ENCODE data around the gene KLHL30. TPM values are rescaled to one million over a fixed set of nuclear protein-coding genes. Genes with fewer than 3 reads are reported as not detected.

The KLHL30 gene
- total RNA-seq, 1 experiment from 2014 or later = not detected

DNA sequence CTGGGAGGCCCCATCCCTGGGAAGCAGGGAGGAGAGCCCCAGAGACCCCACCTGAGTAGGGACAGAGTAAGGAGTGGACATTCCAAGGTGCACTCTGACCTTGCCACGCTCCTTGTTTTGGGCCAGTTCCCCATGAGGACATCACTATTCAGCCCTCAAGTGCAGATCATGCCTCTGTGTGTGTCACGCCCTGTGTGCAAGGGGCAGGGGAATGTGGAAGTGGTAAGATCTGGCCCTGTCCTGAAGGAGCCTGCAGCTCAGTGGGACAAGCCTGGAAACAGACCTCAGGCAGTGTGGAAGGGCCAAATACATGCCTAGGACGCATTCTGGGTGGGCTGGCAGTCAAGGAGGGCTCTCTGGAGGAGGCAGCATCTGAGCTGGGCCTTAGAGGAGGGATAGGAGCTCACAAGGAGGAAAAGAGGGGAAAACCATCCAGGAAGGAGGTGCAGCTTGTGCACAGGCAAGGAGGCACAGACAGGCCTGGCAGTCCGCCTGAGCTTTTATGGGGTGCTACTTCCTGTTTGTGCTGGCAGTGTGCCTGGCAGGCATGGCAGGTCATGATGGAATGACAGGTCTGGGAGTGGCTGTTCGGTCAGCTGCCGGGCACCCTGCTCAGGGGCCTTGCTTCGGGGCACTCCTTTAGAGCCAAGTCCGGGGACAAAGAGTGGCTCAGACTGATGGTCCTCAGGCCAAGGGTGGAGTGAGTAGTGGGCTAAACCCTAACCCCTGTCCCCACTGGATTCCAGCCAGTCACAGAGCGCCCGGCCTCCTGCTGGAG, 3.3 kb downstream of the KLHL30 start:
- Histone ChIP-seq H4K91ac (ENCODE audit: insufficient read length, low read depth, low read length) (no peak overlapping the region), H2BK120ac (ENCODE audit: low read depth, low read length, poor library complexity, severe bottlenecking) (no peak overlapping the region), H3K27ac (ENCODE audit: insufficient read length, low read depth, low read length) (no peak overlapping the region), H3K23ac (ENCODE audit: insufficient read length, low read depth, low read length) (no peak overlapping the region), H3K4me1 (ENCODE audit: insufficient read depth, low read length) (no peaks in the 10 kb centered on the region), H4K5ac (ENCODE audit: insufficient read length, low read depth, low read length) (no peak overlapping the region), H2AK5ac (ENCODE audit: insufficient read length, low read length) (no peak overlapping the region), H3K23me2 (ENCODE audit: insufficient read length, low read depth, low read length, poor library complexity, severe bottlenecking) (no peaks in the 10 kb centered on the region), H3K4ac (ENCODE audit: low read depth, low read length) (no peak overlapping the region), H3K18ac (ENCODE audit: insufficient read length, low read depth, low read length) (no peak overlapping the region), H3K79me2 (ENCODE audit: insufficient read depth, low read length) (no peaks in the 10 kb centered on the region), H3K27me3 (ENCODE audit: insufficient read depth, low read length) (no peaks in the 10 kb centered on the region), H3K9ac (ENCODE audit: extremely low read depth, insufficient read length, low read length) (no peak overlapping the region), H2BK20ac (ENCODE audit: low read depth, low read length, poor library complexity, severe bottlenecking) (no peak overlapping the region), H3T11ph (ENCODE audit: low read length) (no peak overlapping the region), H3K56ac (ENCODE audit: insufficient read length, low read depth, low read length) (no peak overlapping the region), H2BK12ac (ENCODE audit: insufficient read length, low read depth, low read length) (no peak overlapping the region), H4K20me1 (ENCODE audit: control insufficient read depth, insufficient read depth, insufficient read length) (peaks cover 2% of the 10 kb centered on the region), H3K9me3 (ENCODE audit: control insufficient read depth, low read depth, low read length) (no peaks in the 10 kb centered on the region), H3K4me2 (ENCODE audit: insufficient read depth, insufficient read length, low read length) (no peak overlapping the region), H3K79me1 (ENCODE audit: insufficient read depth, low read depth, low read length, poor library complexity, severe bottlenecking) (no peaks in the 10 kb centered on the region), H3K14ac (ENCODE audit: insufficient read depth, low read length) (no peak overlapping the region), H2BK15ac (ENCODE audit: low read depth, low read length) (no peak overlapping the region), H4K8ac (replicated peaks; ENCODE audit: insufficient read length, low read depth, low read length) (no peak overlapping the region), H2BK5ac (ENCODE audit: insufficient read length, low read length) (no peak overlapping the region), H2AFZ (ENCODE audit: low read length) (no peak overlapping the region)
- Mint-ChIP-seq H3K27me3 (ENCODE audit: low read depth) (no peaks in the 10 kb centered on the region; the same call in 1 of the 2 replicates), H3K27ac (peak overlapping the region; percentile 35 to 93 (median 89); a peak in 4 of 7 replicates), H3K9me3 (no peaks in the 10 kb centered on the region), H3K36me3 (ENCODE audit: insufficient read depth in 1 of 3, low read depth in 3 of 3) (no peaks in the 10 kb centered on the region), H3K4me3 (no peak overlapping the region), H3K4me1 (no peaks in the 10 kb centered on the region)
- DNase-seq = no peak
- no CpG with 5 or more reads among the region's 10 CpGs for WGBS (ENCODE audit: extremely low coverage, insufficient read length, low lambda C conversion rate)
- TF ChIP-seq, protein P1, sequence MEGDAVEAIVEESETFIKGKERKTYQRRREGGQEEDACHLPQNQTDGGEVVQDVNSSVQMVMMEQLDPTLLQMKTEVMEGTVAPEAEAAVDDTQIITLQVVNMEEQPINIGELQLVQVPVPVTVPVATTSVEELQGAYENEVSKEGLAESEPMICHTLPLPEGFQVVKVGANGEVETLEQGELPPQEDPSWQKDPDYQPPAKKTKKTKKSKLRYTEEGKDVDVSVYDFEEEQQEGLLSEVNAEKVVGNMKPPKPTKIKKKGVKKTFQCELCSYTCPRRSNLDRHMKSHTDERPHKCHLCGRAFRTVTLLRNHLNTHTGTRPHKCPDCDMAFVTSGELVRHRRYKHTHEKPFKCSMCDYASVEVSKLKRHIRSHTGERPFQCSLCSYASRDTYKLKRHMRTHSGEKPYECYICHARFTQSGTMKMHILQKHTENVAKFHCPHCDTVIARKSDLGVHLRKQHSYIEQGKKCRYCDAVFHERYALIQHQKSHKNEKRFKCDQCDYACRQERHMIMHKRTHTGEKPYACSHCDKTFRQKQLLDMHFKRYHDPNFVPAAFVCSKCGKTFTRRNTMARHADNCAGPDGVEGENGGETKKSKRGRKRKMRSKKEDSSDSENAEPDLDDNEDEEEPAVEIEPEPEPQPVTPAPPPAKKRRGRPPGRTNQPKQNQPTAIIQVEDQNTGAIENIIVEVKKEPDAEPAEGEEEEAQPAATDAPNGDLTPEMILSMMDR (conservative IDR thresholded peaks at IDR 0.05) = no peak
